HCT116 (cell line): ENCODE measurements around the gene PCBP3. TPM values are rescaled to one million over a fixed set of nuclear protein-coding genes. Genes with fewer than 3 reads are reported as not detected.

Source experiments
- ATAC-seq: fragments of 200-7000 bp; cut with Tn5 transposase; 2 replicates; pipeline ENCODE4 v1.9.1; 2020; ENCODE audit warnings: mild to moderate bottlenecking, moderate library complexity
- BruUV-seq: library from RNA; stranded (reverse); fragments of 400-500 nt; replicated peaks from 2 replicates; lab custom pipeline; 2021; lab: Mats Ljungman, UMichigan
- CTCF ChIA-PET: fragments of 300-600 bp; sonication (Branson Sonifier 250); formaldehyde crosslinking; loops from one replicate; lab custom pipeline; 2021; ENCODE audit warnings: antibody characterized with exemption; lab: Charles Lee
- POLR2A ChIA-PET: fragments of 300-600, 350-600 bp; sonication (Branson Sonifier 250); formaldehyde crosslinking; loops from one replicate; lab custom pipeline; 2021; ENCODE audit warnings: antibody characterized with exemption; lab: Charles Lee
- RAD21 ChIA-PET, 2 experiments: fragments of 300-600 bp; sonication (Branson Sonifier 250); formaldehyde crosslinking; loops; one replicate each; lab custom pipeline; 2023; ENCODE audit warnings: low total read pairs in 2 of 2; ENCODE audit not compliant: uncharacterized antibody in 2 of 2, unreplicated experiment in 2 of 2, low non-redundant PET in 1 of 2; lab: Charles Lee
- DNase-seq: peaks from one replicate; pipeline ENCODE4 v3.0.0-alpha.2; 2010; ENCODE audit warnings: low read depth, low spot score
- H2AFZ ChIP-seq: fragments of 200-600 bp; shearing (Covaris generic), sonication (generic); 2 replicates; pipeline ENCODE4 v1.6.1; 2017; ENCODE audit warnings: low read depth, mixed run types, mixed read lengths, antibody characterized with exemption, low read length; ENCODE audit not compliant: poor library complexity, severe bottlenecking
- H3K27ac ChIP-seq: 2 replicates; pipeline ENCODE4 v1.5.1; 2012; ENCODE audit warnings: low read depth, low read length
- H3K27me3 ChIP-seq: fragments of 200-600 bp; sonication (generic); 2 replicates; pipeline ENCODE4 v1.6.1; 2016; ENCODE audit warnings: mixed run types, low read length, mixed read lengths; ENCODE audit not compliant: insufficient read depth
- H3K36me3 ChIP-seq, 2 experiments: fragments of 200-500 bp in 1 of 2; fragments of 200-600 bp in 1 of 2; sonication (Bioruptor generic) in 1 of 2; sonication (generic) in 1 of 2; 2 replicates each; pipeline versions ENCODE4 v1.5.1 to v1.6.1; 2014 to 2016; ENCODE audit warnings: low read length in 2 of 2, inconsistent platforms in 1 of 2, mixed read lengths in 1 of 2, mixed run types in 1 of 2; ENCODE audit not compliant: insufficient read depth in 2 of 2, control insufficient read depth in 1 of 2
- H3K4me1 ChIP-seq, 2 experiments: fragments of 200-600 bp in 1 of 2; sonication (generic) in 1 of 2; 2 replicates each; pipeline versions ENCODE4 v1.5.1 to v1.6.1; 2012 to 2017; ENCODE audit warnings: low read length in 2 of 2, inconsistent platforms in 1 of 2, mild to moderate bottlenecking in 1 of 2, mixed read lengths in 1 of 2, mixed run types in 1 of 2, moderate library complexity in 1 of 2; ENCODE audit not compliant: insufficient read depth in 2 of 2, control insufficient read depth in 1 of 2
- H3K4me2 ChIP-seq: fragments of 200-600 bp; sonication (generic); 2 replicates; pipeline ENCODE4 v1.6.1; 2017; ENCODE audit warnings: mixed run types, low read length, mixed read lengths
- H3K4me3 ChIP-seq, 2 experiments: fragments of 200-600 bp in 1 of 2; sonication (generic) in 1 of 2; replicated peaks in 1 of 2; 2 replicates each; pipeline ENCODE4 v1.5.1; 2011 to 2016; ENCODE audit warnings: low read length in 2 of 2, control low read depth in 1 of 2, low read depth in 1 of 2, mild to moderate bottlenecking in 1 of 2, mixed read lengths in 1 of 2, mixed run types in 1 of 2
- H3K79me2 ChIP-seq: fragments of 200-600 bp; sonication (generic); 2 replicates; pipeline ENCODE4 v1.6.1; 2017; ENCODE audit warnings: mild to moderate bottlenecking, mixed run types, low read length, moderate library complexity, mixed read lengths; ENCODE audit not compliant: insufficient read depth
- H3K9ac ChIP-seq: fragments of 200-600 bp; sonication (generic); 2 replicates; pipeline ENCODE4 v1.6.1; 2016; ENCODE audit warnings: low read length, mixed read lengths
- H3K9me2 ChIP-seq: fragments of 200-600 bp; sonication (generic), shearing (Covaris generic); 2 replicates; pipeline ENCODE4 v1.6.1; 2017; ENCODE audit warnings: mixed run types, mild to moderate bottlenecking, moderate library complexity; ENCODE audit not compliant: insufficient read depth
- H3K9me3 ChIP-seq, 2 experiments: fragments of 200-500 bp in 1 of 2; fragments of 200-600 bp in 1 of 2; sonication (Bioruptor generic) in 1 of 2; sonication (generic) in 1 of 2; 2 replicates each; pipeline ENCODE4 v1.6.1; 2014 to 2017; ENCODE audit warnings: low read length in 2 of 2, mixed read lengths in 2 of 2, inconsistent platforms in 1 of 2, low read depth in 1 of 2, mild to moderate bottlenecking in 1 of 2, mixed run types in 1 of 2, moderate library complexity in 1 of 2; ENCODE audit not compliant: control insufficient read depth in 1 of 2, insufficient read depth in 1 of 2
- H4K20me1 ChIP-seq: fragments of 200-600 bp; sonication (generic), shearing (Covaris generic); 2 replicates; pipeline ENCODE4 v1.6.1; 2017; ENCODE audit warnings: mixed run types, mild to moderate bottlenecking, moderate library complexity; ENCODE audit not compliant: insufficient read depth
- ATF3 ChIP-seq: IDR thresholded peaks from 2 replicates; pipeline ENCODE4 v1.6.1; 2012
- EGR1 ChIP-seq: IDR thresholded peaks from 2 replicates; pipeline ENCODE4 v1.6.1; 2012; ENCODE audit warnings: low read depth
- EZH2 ChIP-seq: fragments of 200-600 bp; sonication (generic); IDR thresholded peaks from 2 replicates; pipeline ENCODE4 v1.6.1; 2017; ENCODE audit warnings: antibody characterized with exemption, mixed run types
- EZH2phosphoT487 ChIP-seq: fragments of 200-600 bp; IDR thresholded peaks from 2 replicates; pipeline ENCODE4 v1.6.1; 2018; ENCODE audit warnings: antibody characterized with exemption, borderline replicate concordance
- MAX ChIP-seq: IDR thresholded peaks from 2 replicates; pipeline ENCODE4 v1.6.1; 2012
- POLR2AphosphoS5 ChIP-seq: IDR thresholded peaks from 2 replicates; pipeline ENCODE4 v1.6.1; 2011; ENCODE audit warnings: mild to moderate bottlenecking, low read depth, low read length, moderate library complexity
- RAD21 ChIP-seq: IDR thresholded peaks from 2 replicates; pipeline ENCODE4 v1.6.1; 2012; ENCODE audit warnings: low read depth, mild to moderate bottlenecking
- REST ChIP-seq: IDR thresholded peaks from 2 replicates; pipeline ENCODE4 v1.6.1; 2012; ENCODE audit warnings: low read depth
- SP1 ChIP-seq: IDR thresholded peaks from 2 replicates; pipeline ENCODE4 v1.6.1; 2012; ENCODE audit warnings: low read depth
- YY1 ChIP-seq: IDR thresholded peaks from 2 replicates; pipeline ENCODE4 v1.6.1; 2011; ENCODE audit warnings: low read length, low read depth, moderate library complexity, mild to moderate bottlenecking; ENCODE audit not compliant: insufficient replicate concordance; ENCODE audit errors: extremely low read depth
- ZFX ChIP-seq: fragments of 450-650 bp; IDR thresholded peaks from 2 replicates; pipeline ENCODE4 v1.6.1; 2017
- ZNF274 ChIP-seq: fragments of 200-500 bp; sonication (Bioruptor generic); IDR thresholded peaks from 2 replicates; pipeline ENCODE4 v1.6.1; 2014; ENCODE audit warnings: mild to moderate bottlenecking, low read depth, low read length, inconsistent platforms
- intact Hi-C: fragments of 100-400 bp; cut with micrococcal nuclease; formaldehyde crosslinking; loops from 2 replicates; pipeline ENCODE4 v1.10.0; 2022
- total RNA-seq: library from RNA; stranded (reverse); gene quantifications from one replicate; pipeline ENCODE4 v1.2.1, GENCODE V29; 2021; ENCODE audit not compliant: unreplicated experiment

Gene PCBP3
- total RNA-seq, 1 experiment from 2014 or later, result 3.1 TPM

- TF ChIP-seq ZFX, result no peak
Measured at GRCh38 chr21:45898028-45898350, 254.5 kb downstream of the PCBP3 start (continued).

- ChIA-PET POLR2A (no interaction called here), CTCF (no interaction called here), RAD21 (no interaction called here)
- no peaks in the 10 kb centered on the region for H4K20me1 ChIP-seq
- intact Hi-C loops, result no loop called here
- H3K27me3 ChIP-seq, result no peaks in the 10 kb centered on the region
- H2AFZ ChIP-seq, result no peak overlapping the region
- no peak overlapping the region for H3K27ac ChIP-seq
- no peak overlapping the region for H3K9ac ChIP-seq
- no peaks in the 10 kb centered on the region for H3K79me2 ChIP-seq
- H3K9me3 ChIP-seq, result no peaks in the 10 kb centered on the region
- no peaks in the 10 kb centered on the region for H3K4me1 ChIP-seq
- BruUV-seq, result no TSS peak
- H3K4me3 ChIP-seq, result no peak overlapping the region
- no peak for ATAC-seq
- H3K36me3 ChIP-seq, result no peaks in the 10 kb centered on the region
- DNase-seq, result no peak
- TF ChIP-seq YY1 (no peak), ATF3 (no peak), MAX (no peak), EGR1 (no peak), EZH2 (no peak)
- H3K9me2 ChIP-seq, result no peaks in the 10 kb centered on the region
- no peak overlapping the region for H3K4me2 ChIP-seq
Measured at GRCh38 chr21:45898781-45899180, 255.3 kb downstream of the PCBP3 start.

- Histone ChIP-seq H3K36me3 (no peaks in the 10 kb centered on the region), H3K4me2 (no peak overlapping the region), H3K9me3 (no peaks in the 10 kb centered on the region), H3K79me2 (no peaks in the 10 kb centered on the region), H3K27ac (no peak overlapping the region), H3K4me3 (no peak overlapping the region), H3K9me2 (no peaks in the 10 kb centered on the region), H4K20me1 (no peaks in the 10 kb centered on the region), H2AFZ (no peak overlapping the region), H3K27me3 (no peaks in the 10 kb centered on the region), H3K9ac (no peak overlapping the region), H3K4me1 (no peaks in the 10 kb centered on the region)
- RAD21 ChIA-PET, result no interaction called here
- DNase-seq, result no peak
- ATAC-seq, result no peak
- CTCF ChIA-PET, result no interaction called here
- POLR2A ChIA-PET, result no interaction called here
- no TSS peak for BruUV-seq
- intact Hi-C loops, result no loop called here
- TF ChIP-seq ZNF274 (no peak), MAX (no peak), SP1 (no peak), REST (no peak), RAD21 (no peak), POLR2AphosphoS5 (no peak), EZH2phosphoT487 (no peak)
Measured at GRCh38 chr21:45899317-45900033, 255.9 kb downstream of the PCBP3 start.
